GM23338 (cell line): ENCODE data around the gene MCFD2.

Experiments
- CTCF ChIP-seq, 2 experiments: fragments of 200-600 bp in 1 of 2; sonication (generic) in 1 of 2; conservative IDR thresholded peaks; 2 replicates each; pipeline versions ENCODE4 v1.5.1 to v1.6.1; 2016 to 2017; ENCODE audit warnings: antibody characterized with exemption in 2 of 2, low read depth in 2 of 2, mild to moderate bottlenecking in 2 of 2, moderate library complexity in 1 of 2
- EZH2 ChIP-seq: fragments of 200-600 bp; sonication (generic); IDR thresholded peaks from one replicate; pipeline ENCODE4 v1.8.0; 2017; ENCODE audit warnings: antibody characterized with exemption, mild to moderate bottlenecking, low read depth; ENCODE audit not compliant: unreplicated experiment
- EZH2phosphoT487 ChIP-seq: fragments of 200-600 bp; sonication (generic); IDR thresholded peaks from one replicate; pipeline ENCODE4 v1.8.1; 2018; ENCODE audit warnings: antibody characterized with exemption; ENCODE audit not compliant: unreplicated experiment
- POLR2AphosphoS5 ChIP-seq: IDR thresholded peaks from 2 replicates; pipeline ENCODE4 v1.6.1; 2016; ENCODE audit warnings: antibody characterized with exemption, low read depth

DNA sequence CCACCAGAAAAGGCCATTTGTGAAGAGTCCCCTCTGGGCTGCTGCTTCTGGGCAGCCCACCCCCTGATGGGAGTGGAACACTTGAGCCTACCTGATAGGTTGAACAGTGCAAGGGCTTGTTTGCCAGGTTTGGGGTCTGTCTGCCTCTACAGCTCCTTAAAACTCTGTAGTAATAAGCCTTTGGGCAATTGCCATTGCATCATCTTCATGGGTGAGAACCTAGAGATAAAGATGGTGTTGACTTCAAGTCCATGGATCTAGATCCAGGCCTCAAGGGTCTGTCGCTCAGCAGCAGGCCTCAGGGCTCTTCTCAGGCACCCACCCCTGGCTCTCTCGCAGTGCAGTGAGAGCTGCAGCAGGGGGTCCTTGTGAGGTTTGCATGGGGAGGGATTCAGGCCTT lies 47.1 kb upstream of the MCFD2 start:
- TF ChIP-seq EZH2phosphoT487, result no peak
- no peak for TF ChIP-seq POLR2AphosphoS5
- no peak for TF ChIP-seq EZH2
- TF ChIP-seq CTCF (conservative IDR thresholded peaks at IDR 0.05; ENCODE audit: low read depth in 2 of 2), result no peak
